GM21737 (cell line): Measurements from ENCODE around the gene SHROOM3.

Source experiments
- ATAC-seq: cut with Tn5 transposase; IDR thresholded peaks from one replicate; pipeline ENCODE4 v1.9.1; 2021; ENCODE audit warnings: mild to moderate bottlenecking, moderate library complexity; ENCODE audit not compliant: unreplicated experiment

SHROOM3 gene

GRCh38 chr4:76535603-76536372 is 100.8 kb downstream of the SHROOM3 start:
- ATAC-seq: no peak

- ATAC-seq: no peak
Measured at GRCh38 chr4:76536373-76536689, 101.3 kb downstream of the SHROOM3 start.

- ATAC-seq: no peak
Measured at GRCh38 chr4:76538296-76538695, 103.3 kb downstream of the SHROOM3 start.

GRCh38 chr4:76539979-76540378 is 105.0 kb downstream of the SHROOM3 start:
- no peak for ATAC-seq

- ATAC-seq: no peak
Measured at GRCh38 chr4:76540486-76540885, 105.5 kb downstream of the SHROOM3 start.

- ATAC-seq: no peak
Measured at GRCh38 chr4:76543378-76543777, 108.3 kb downstream of the SHROOM3 start.

- no peak for ATAC-seq
Measured at GRCh38 chr4:76544725-76545124, 109.7 kb downstream of the SHROOM3 start.

- ATAC-seq: no peak
Measured at GRCh38 chr4:76545226-76545884, 110.3 kb downstream of the SHROOM3 start.

- ATAC-seq: no peak
Measured at GRCh38 chr4:76546327-76546726, 111.3 kb downstream of the SHROOM3 start.

- ATAC-seq: no peak
Measured at GRCh38 chr4:76546759-76547742, 112.0 kb downstream of the SHROOM3 start.

- ATAC-seq: no peak
Measured at GRCh38 chr4:76548704-76549103, 113.7 kb downstream of the SHROOM3 start.

- ATAC-seq: no peak
Measured at GRCh38 chr4:76549765-76550164, 114.7 kb downstream of the SHROOM3 start.

- ATAC-seq: no peak
Measured at GRCh38 chr4:76550966-76551780, 116.1 kb downstream of the SHROOM3 start.

- ATAC-seq: no peak
Measured at GRCh38 chr4:76554630-76555029, 119.6 kb downstream of the SHROOM3 start.

- no peak for ATAC-seq
Measured at GRCh38 chr4:76556452-76556851, 121.4 kb downstream of the SHROOM3 start.

- no peak for ATAC-seq
Measured at GRCh38 chr4:76558396-76559235, 123.6 kb downstream of the SHROOM3 start.

GRCh38 chr4:76559236-76560071 is 124.4 kb downstream of the SHROOM3 start:
- ATAC-seq: no peak

GRCh38 chr4:76562161-76562560 is 127.1 kb downstream of the SHROOM3 start:
- no peak for ATAC-seq
